Astrocyte (in vitro differentiated cells and primary cell): ENCODE data around the gene CD24.

Experiments used
- CTCF ChIP-seq: IDR thresholded peaks from 2 replicates; pipeline ENCODE4 v1.5.1; 2011; ENCODE audit warnings: low read depth, mild to moderate bottlenecking, inconsistent platforms, low read length, moderate library complexity; ENCODE audit not compliant: insufficient read depth
- EZH2 ChIP-seq: IDR thresholded peaks from 2 replicates; pipeline ENCODE4 v1.6.1; 2012; ENCODE audit warnings: mild to moderate bottlenecking, low read length, inconsistent platforms; ENCODE audit not compliant: insufficient read depth

GRCh38 chr6:106939208-106939607, 35.3 kb downstream of the CD24 start:
- TF ChIP-seq CTCF (no peak), EZH2 (no peak)
